Body of pancreas (tissue), 4 donors: ENCODE measurements around the gene MYO1E.

Experiments used
- CTCF ChIP-seq, 7 experiments: fragments of 450-650 bp in 4 of 7; fragments of 200-600 bp in 3 of 7; sonication (generic) in 3 of 7; IDR thresholded peaks; one replicate each; pipeline ENCODE4 v1.5.1; 2016 to 2019; ENCODE audit warnings: antibody characterized with exemption in 7 of 7
- POLR2A ChIP-seq, 3 donors: fragments of 450-650 bp; IDR thresholded peaks; one replicate each; pipeline ENCODE4 v1.6.1; 2016; ENCODE audit warnings: antibody characterized with exemption in 3 of 3, mild to moderate bottlenecking in 2 of 3

GRCh38 chr15:59406446-59406845 is 33.8 kb upstream of the MYO1E start:
- no peak for TF ChIP-seq CTCF (IDR thresholded peaks at IDR 0.05)
- TF ChIP-seq POLR2A (IDR thresholded peaks at IDR 0.05) = no peak
